Breast epithelium (tissue), 4 donors: ENCODE data around the gene ZNF425. TPM values are rescaled to one million over a fixed set of nuclear protein-coding genes. Genes with fewer than 3 reads are reported as not detected.

Experiments used
- DNase-seq, 2 donors: peaks; one replicate each; pipeline ENCODE4 v3.0.0-alpha.2; 2019; ENCODE audit warnings: low spot score in 2 of 2
- H3K27ac ChIP-seq, 2 donors: fragments of 200-600 bp; sonication (generic) in 1 of 2; one replicate each; pipeline ENCODE4 v1.5.1; 2016 to 2019; ENCODE audit warnings: mild to moderate bottlenecking in 1 of 2
- H3K27me3 ChIP-seq, 2 donors: fragments of 200-600 bp; sonication (generic) in 1 of 2; one replicate each; pipeline versions ENCODE4 v1.5.1 to v1.6.0; 2017 to 2019; ENCODE audit warnings: control low read depth in 1 of 2, mild to moderate bottlenecking in 1 of 2
- H3K36me3 ChIP-seq: fragments of 200-600 bp; one replicate; pipeline ENCODE4 v1.5.1; 2019
- H3K4me1 ChIP-seq, 2 donors: fragments of 200-600 bp; sonication (generic); one replicate each; pipeline ENCODE4 v1.5.1; 2016 to 2019; ENCODE audit warnings: control low read depth in 1 of 2
- H3K4me3 ChIP-seq, 3 donors: fragments of 200-600 bp; sonication (generic); 1 replicate in 2 of 3; 2 replicates in 1 of 3; pipeline ENCODE4 v1.5.1; 2016 to 2019; ENCODE audit warnings: mild to moderate bottlenecking in 3 of 3, moderate library complexity in 2 of 3
- H3K9me3 ChIP-seq, 2 donors: fragments of 200-600 bp; sonication (generic) in 1 of 2; one replicate each; pipeline ENCODE4 v1.5.1; 2016 to 2019; ENCODE audit warnings: control low read depth in 1 of 2
- POLR2A ChIP-seq: fragments of 450-650 bp; IDR thresholded peaks from one replicate; pipeline ENCODE4 v1.6.1; 2016; ENCODE audit warnings: antibody characterized with exemption, mild to moderate bottlenecking, moderate library complexity
- POLR2AphosphoS5 ChIP-seq, 3 donors: sonication (generic); formaldehyde crosslinking; IDR thresholded peaks; one replicate each; pipeline ENCODE4 v1.6.1; 2017; ENCODE audit warnings: antibody characterized with exemption in 3 of 3
- intact Hi-C: fragments of 100-400 bp; cut with DNase I; formaldehyde crosslinking; loops from one replicate; pipeline ENCODE4 v1.15.1; 2023; ENCODE audit warnings: low total_unique reads
- total RNA-seq, 3 donors: library from RNA; depleted of rRNA; stranded (reverse); fragments of >200 nt; gene quantifications; one replicate each; pipeline ENCODE4 v1.1.0, GENCODE V29; 2016
- TF ChIP-seq, protein P1 (sequence below), 3 donors: fragments of 450-650 bp; IDR thresholded peaks; one replicate each; pipeline ENCODE4 v1.5.1; 2016 to 2017; ENCODE audit warnings: antibody characterized with exemption in 3 of 3, mild to moderate bottlenecking in 3 of 3, moderate library complexity in 3 of 3

The ZNF425 gene
- total RNA-seq, 3 donors from 2014 or later = 2.1 to 4.7 (median 2.6) TPM

- Histone ChIP-seq H3K4me1 (no peaks in the 10 kb centered on the region), H3K9me3 (no peaks in the 10 kb centered on the region), H3K36me3 (no peaks in the 10 kb centered on the region), H3K4me3 (no peak overlapping the region), H3K27ac (no peak overlapping the region), H3K27me3 (no peaks in the 10 kb centered on the region)
- TF ChIP-seq, protein P1, sequence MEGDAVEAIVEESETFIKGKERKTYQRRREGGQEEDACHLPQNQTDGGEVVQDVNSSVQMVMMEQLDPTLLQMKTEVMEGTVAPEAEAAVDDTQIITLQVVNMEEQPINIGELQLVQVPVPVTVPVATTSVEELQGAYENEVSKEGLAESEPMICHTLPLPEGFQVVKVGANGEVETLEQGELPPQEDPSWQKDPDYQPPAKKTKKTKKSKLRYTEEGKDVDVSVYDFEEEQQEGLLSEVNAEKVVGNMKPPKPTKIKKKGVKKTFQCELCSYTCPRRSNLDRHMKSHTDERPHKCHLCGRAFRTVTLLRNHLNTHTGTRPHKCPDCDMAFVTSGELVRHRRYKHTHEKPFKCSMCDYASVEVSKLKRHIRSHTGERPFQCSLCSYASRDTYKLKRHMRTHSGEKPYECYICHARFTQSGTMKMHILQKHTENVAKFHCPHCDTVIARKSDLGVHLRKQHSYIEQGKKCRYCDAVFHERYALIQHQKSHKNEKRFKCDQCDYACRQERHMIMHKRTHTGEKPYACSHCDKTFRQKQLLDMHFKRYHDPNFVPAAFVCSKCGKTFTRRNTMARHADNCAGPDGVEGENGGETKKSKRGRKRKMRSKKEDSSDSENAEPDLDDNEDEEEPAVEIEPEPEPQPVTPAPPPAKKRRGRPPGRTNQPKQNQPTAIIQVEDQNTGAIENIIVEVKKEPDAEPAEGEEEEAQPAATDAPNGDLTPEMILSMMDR (IDR thresholded peaks at IDR 0.05) = no peak
- no peak for TF ChIP-seq POLR2A
- no peak for TF ChIP-seq POLR2AphosphoS5 (IDR thresholded peaks at IDR 0.05)
- no peak for DNase-seq
- intact Hi-C loops = no loop called here
Observed at GRCh38 chr7:149103424-149103823, 22.7 kb downstream of the ZNF425 start.

- Histone ChIP-seq H3K4me3 (no peak overlapping the region), H3K27ac (no peak overlapping the region), H3K36me3 (no peaks in the 10 kb centered on the region), H3K4me1 (no peaks in the 10 kb centered on the region), H3K9me3 (no peaks in the 10 kb centered on the region), H3K27me3 (no peaks in the 10 kb centered on the region)
- DNase-seq = no peak
- TF ChIP-seq POLR2AphosphoS5 (IDR thresholded peaks at IDR 0.05) (no peak), POLR2A (no peak)
- TF ChIP-seq, protein P1 (IDR thresholded peaks at IDR 0.05) = no peak
- intact Hi-C loops = no loop called here
Observed at GRCh38 chr7:149102666-149103065, 23.5 kb downstream of the ZNF425 start.

GRCh38 chr7:149100821-149101220 lies 25.3 kb downstream of the ZNF425 start:
- Histone ChIP-seq H3K9me3 (no peaks in the 10 kb centered on the region), H3K4me3 (no peak overlapping the region), H3K36me3 (no peaks in the 10 kb centered on the region), H3K27me3 (no peaks in the 10 kb centered on the region), H3K4me1 (no peaks in the 10 kb centered on the region), H3K27ac (no peak overlapping the region)
- intact Hi-C loops = no loop called here
- no peak for DNase-seq
- TF ChIP-seq POLR2AphosphoS5 (IDR thresholded peaks at IDR 0.05) (no peak), POLR2A (no peak)
- TF ChIP-seq, protein P1 (IDR thresholded peaks at IDR 0.05) = no peak

DNA sequence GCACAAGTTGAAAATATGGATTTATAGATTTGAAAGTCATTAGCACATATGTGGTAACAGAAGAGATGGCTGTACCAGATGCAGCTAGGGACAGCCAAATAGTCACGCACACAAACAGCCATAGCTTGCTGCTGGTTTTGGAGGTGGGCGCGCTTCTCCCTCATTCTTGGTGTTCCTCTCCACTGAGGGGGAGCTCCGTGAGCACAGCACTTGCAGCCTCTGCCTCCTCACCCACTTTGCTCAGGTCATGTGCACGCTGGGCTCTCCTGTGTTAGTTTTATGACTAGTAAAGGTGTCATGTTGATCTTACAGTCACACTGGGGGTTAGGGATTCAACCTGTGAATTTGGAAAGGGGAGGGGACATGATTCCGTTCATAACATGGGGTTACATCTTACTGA lies 27.1 kb downstream of the ZNF425 start:
- Histone ChIP-seq H3K27me3 (no peaks in the 10 kb centered on the region), H3K4me3 (no peak overlapping the region), H3K4me1 (no peaks in the 10 kb centered on the region), H3K36me3 (no peaks in the 10 kb centered on the region), H3K9me3 (no peaks in the 10 kb centered on the region), H3K27ac (no peak overlapping the region)
- intact Hi-C loops = no loop called here
- no peak for DNase-seq
- TF ChIP-seq, protein P1 (IDR thresholded peaks at IDR 0.05) = no peak
- no peak for TF ChIP-seq POLR2A
- TF ChIP-seq POLR2AphosphoS5 (IDR thresholded peaks at IDR 0.05) = no peak

- no peak for DNase-seq
- H3K4me3 ChIP-seq = no peak overlapping the region
- H3K36me3 ChIP-seq = no peaks in the 10 kb centered on the region
- no peaks in the 10 kb centered on the region for H3K4me1 ChIP-seq
- H3K9me3 ChIP-seq = no peaks in the 10 kb centered on the region
- TF ChIP-seq, protein P1 (IDR thresholded peaks at IDR 0.05) = no peak
- TF ChIP-seq POLR2A = no peak
- TF ChIP-seq POLR2AphosphoS5 (IDR thresholded peaks at IDR 0.05) = no peak
- H3K27me3 ChIP-seq = no peaks in the 10 kb centered on the region
- intact Hi-C loops = no loop called here
- H3K27ac ChIP-seq = no peak overlapping the region
Observed at GRCh38 chr7:149097088-149097487, 29.0 kb downstream of the ZNF425 start.
